ENCODE data around the gene GKN1.

- TF ChIP-seq EZH2 (IDR thresholded peaks at IDR 0.05; ENCODE audit: insufficient read depth, poor library complexity, severe bottlenecking) = no peak
- TF ChIP-seq EZH2phosphoT487 (IDR thresholded peaks at IDR 0.05; ENCODE audit: insufficient read depth, low read depth) = no peak
Measured at GRCh38 chr2:68993660-68994059, 19.2 kb downstream of the GKN1 start.
